ENCODE measurements around the gene MXD1. TPM values are rescaled to one million over a fixed set of nuclear protein-coding genes. Genes with fewer than 3 reads are reported as not detected.

MXD1 gene
- polyA plus RNA-seq, 1 of the 3 experiments (the other 2 are of a cell fraction), result 2.3 TPM

DNA sequence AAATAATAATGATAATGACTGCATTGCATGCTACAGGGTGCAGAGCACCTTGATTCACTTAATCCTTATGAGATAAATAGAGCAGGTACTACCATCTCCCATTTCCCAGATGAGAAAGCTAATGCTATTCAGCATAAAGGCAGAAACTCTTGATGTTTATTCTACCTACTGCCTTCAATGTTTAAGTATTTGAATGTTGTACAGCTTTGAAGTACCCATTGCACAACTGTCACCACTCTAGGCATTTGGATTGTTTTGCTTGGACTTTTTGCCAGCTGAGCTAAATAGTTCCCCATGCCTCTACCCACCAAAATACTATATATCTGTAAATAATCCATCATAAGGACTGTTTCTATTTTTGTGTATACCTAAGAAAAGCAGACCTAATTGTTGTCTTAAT lies 7.7 kb upstream of the MXD1 start:
- no peak for TF ChIP-seq SIN3A (IDR thresholded peaks at IDR 0.05; ENCODE audit: borderline replicate concordance, low read depth, low read length)
- no peak for TF ChIP-seq TAF1 (IDR thresholded peaks at IDR 0.05; ENCODE audit: borderline replicate concordance, low read depth, low read length)
- TF ChIP-seq JUND (IDR thresholded peaks at IDR 0.05), result no peak
- no peak for TF ChIP-seq RCOR1 (IDR thresholded peaks at IDR 0.05; ENCODE audit: low read length)
- TF ChIP-seq EP300 (IDR thresholded peaks at IDR 0.05; ENCODE audit: borderline replicate concordance in 1 of 2, low read depth in 1 of 2, low read length in 1 of 2), result no peak
- peaks cover 11% of the 10 kb centered on the region for H3K79me2 ChIP-seq (ENCODE audit: insufficient read depth)
- H2AFZ ChIP-seq (ENCODE audit: low read depth), result no peak overlapping the region
- peaks cover 42% of the 10 kb centered on the region for H3F3A ChIP-seq (replicated peaks; ENCODE audit: insufficient read depth)
- no peaks in the 10 kb centered on the region for H3K9me2 ChIP-seq
- H3K4me2 ChIP-seq, result no peak overlapping the region
- POLR2A ChIA-PET, result interaction anchor here (1.3 kb wide), 1 partner anchor 10 kb away, joined by 3 read pairs; no protein-coding TSS in a partner anchor
- no peak overlapping the region for H3K4me3 ChIP-seq (ENCODE audit: low read depth in 2 of 2, low read length in 1 of 2)
- H3K36me3 ChIP-seq (replicated peaks in 1 of 2; ENCODE audit: control insufficient read depth in 1 of 2, insufficient read depth in 2 of 2, low read length in 1 of 2), result peaks cover 68 to 71% of the 10 kb centered on the region in 2 experiments
- H4K20me1 ChIP-seq (ENCODE audit: insufficient read depth), result no peaks in the 10 kb centered on the region
- H3K4me1 ChIP-seq (ENCODE audit: control insufficient read depth in 1 of 2, insufficient read depth in 2 of 2, low read depth in 1 of 2, low read length in 1 of 2), result no peaks in the 10 kb centered on the region; a peak in 1 of 4 replicates
- no peak for DNase-seq
- H3K9ac ChIP-seq, result no peak overlapping the region
- CTCF ChIA-PET, result interaction anchor here (0.8 to 1.2 kb wide), 3 partner anchors 164 to 394 kb away, joined by 3 to 5 read pairs (median 3); partner anchors contain the start of gene FAM136A
- no peaks in the 10 kb centered on the region for H3K27me3 ChIP-seq (ENCODE audit: insufficient read depth)
- H3K27ac ChIP-seq (ENCODE audit: low read depth in 2 of 2, low read length in 1 of 2), result no peak overlapping the region
- H3K9me3 ChIP-seq, result no peaks in the 10 kb centered on the region

DNA sequence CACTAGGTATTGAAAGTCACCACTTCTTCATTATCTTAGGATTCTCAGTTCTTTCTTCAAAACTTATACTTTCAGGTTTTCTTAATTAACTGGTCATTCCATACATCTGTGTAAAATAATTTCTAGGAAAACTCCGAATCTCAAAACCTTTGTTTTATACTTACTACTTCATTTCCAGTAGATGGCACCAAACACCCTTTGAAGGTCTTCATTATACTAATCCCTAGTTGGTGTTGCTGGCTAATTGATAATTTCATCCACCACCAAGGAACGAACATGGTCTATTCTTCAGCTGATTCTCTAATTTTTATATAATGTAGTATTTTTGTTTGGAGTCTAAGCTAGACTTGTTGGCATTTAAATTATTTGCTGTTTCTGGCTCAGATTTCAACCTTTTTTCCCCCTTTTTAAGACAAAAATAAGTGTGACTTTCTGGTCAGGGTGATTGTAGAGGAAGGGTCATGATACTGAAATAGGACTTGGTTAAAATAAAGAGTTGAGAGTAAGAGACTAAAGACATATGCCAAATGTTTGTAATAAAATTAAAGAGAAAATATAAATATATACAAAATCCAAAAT lies 2.8 kb upstream of the MXD1 start:
- TF ChIP-seq RAD21 (IDR thresholded peaks at IDR 0.05; ENCODE audit: low read length) (peak; percentile 82), FOXM1 (IDR thresholded peaks at IDR 0.05; ENCODE audit: low read depth) (no peak), RFX5 (IDR thresholded peaks at IDR 0.05; ENCODE audit: low read length) (no peak), SMC3 (IDR thresholded peaks at IDR 0.05; ENCODE audit: low read depth, low read length) (peak; percentile 55)
- TF ChIP-seq, protein P1, sequence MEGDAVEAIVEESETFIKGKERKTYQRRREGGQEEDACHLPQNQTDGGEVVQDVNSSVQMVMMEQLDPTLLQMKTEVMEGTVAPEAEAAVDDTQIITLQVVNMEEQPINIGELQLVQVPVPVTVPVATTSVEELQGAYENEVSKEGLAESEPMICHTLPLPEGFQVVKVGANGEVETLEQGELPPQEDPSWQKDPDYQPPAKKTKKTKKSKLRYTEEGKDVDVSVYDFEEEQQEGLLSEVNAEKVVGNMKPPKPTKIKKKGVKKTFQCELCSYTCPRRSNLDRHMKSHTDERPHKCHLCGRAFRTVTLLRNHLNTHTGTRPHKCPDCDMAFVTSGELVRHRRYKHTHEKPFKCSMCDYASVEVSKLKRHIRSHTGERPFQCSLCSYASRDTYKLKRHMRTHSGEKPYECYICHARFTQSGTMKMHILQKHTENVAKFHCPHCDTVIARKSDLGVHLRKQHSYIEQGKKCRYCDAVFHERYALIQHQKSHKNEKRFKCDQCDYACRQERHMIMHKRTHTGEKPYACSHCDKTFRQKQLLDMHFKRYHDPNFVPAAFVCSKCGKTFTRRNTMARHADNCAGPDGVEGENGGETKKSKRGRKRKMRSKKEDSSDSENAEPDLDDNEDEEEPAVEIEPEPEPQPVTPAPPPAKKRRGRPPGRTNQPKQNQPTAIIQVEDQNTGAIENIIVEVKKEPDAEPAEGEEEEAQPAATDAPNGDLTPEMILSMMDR (IDR thresholded peaks at IDR 0.05), result peak; percentile 77
- Histone ChIP-seq H3K9me3 (no peaks in the 10 kb centered on the region), H3K79me2 (ENCODE audit: insufficient read depth) (peaks cover 13% of the 10 kb centered on the region), H3K27ac (ENCODE audit: low read depth in 2 of 2, low read length in 1 of 2) (peak overlapping the region in 1 of 2 experiments; percentile 48; a peak in 3 of 4 replicates), H3K36me3 (replicated peaks in 1 of 2; ENCODE audit: control insufficient read depth in 1 of 2, insufficient read depth in 2 of 2, low read length in 1 of 2) (peaks cover 37 to 48% of the 10 kb centered on the region in 2 experiments), H2AFZ (ENCODE audit: low read depth) (0 out of 2 replicates have a peak overlapping the region, but pooled peaks have one; percentile 43), H3K9me2 (no peaks in the 10 kb centered on the region), H3K4me1 (ENCODE audit: control insufficient read depth in 1 of 2, insufficient read depth in 2 of 2, low read depth in 1 of 2, low read length in 1 of 2) (peaks cover 2 to 7% of the 10 kb centered on the region in 2 experiments; a peak in 3 of 4 replicates), H3K9ac (no peak overlapping the region; the same call in 1 of the 2 replicates), H3K4me2 (no peak overlapping the region), H3K4me3 (ENCODE audit: low read depth in 2 of 2, low read length in 1 of 2) (no peak overlapping the region; a peak in 1 of 4 replicates), H3K27me3 (ENCODE audit: insufficient read depth) (no peaks in the 10 kb centered on the region), H3F3A (replicated peaks; ENCODE audit: insufficient read depth) (peaks cover 48% of the 10 kb centered on the region), H4K20me1 (ENCODE audit: insufficient read depth) (no peaks in the 10 kb centered on the region)
- WGBS (ENCODE audit: low lambda C conversion rate), result 4% methylated on average over 2 of the region's 2 CpGs
- ChIA-PET CTCF (interaction anchor here (0.6 to 7.2 kb wide), 30 partner anchors 9 to 394 kb away, joined by 3 to 74 read pairs (median 4); partner anchors contain the start of genes FAM136A and SNRNP27), POLR2A (interaction anchor here (1.0 kb wide), 1 partner anchor 233 kb away, joined by 3 read pairs; no protein-coding TSS in a partner anchor)
- DNase-seq, result peak; percentile 37
